GM23338 (cell line): ENCODE results near the gene KLHL12. TPM values are rescaled to one million over a fixed set of nuclear protein-coding genes. Genes with fewer than 3 reads are reported as not detected.

Source experiments
- ATAC-seq: fragments of 200-7000 bp; cut with Tn5 transposase; 3 replicates; pipeline ENCODE4 v1.9.1; 2020
- DNase-seq: peaks from one replicate; pipeline ENCODE4 v3.0.0-alpha.2; 2015; ENCODE audit warnings: low spot score
- H2AFZ ChIP-seq: fragments of 200-600 bp; sonication (generic); 2 replicates; pipeline ENCODE4 v1.8.0; 2016; ENCODE audit warnings: antibody characterized with exemption, mild to moderate bottlenecking, moderate library complexity
- H3F3A ChIP-seq: fragments of 200-600 bp; sonication (generic); replicated peaks from 2 replicates; pipeline ENCODE4 v1.8.0; 2017; ENCODE audit warnings: antibody characterized with exemption, mixed run types, low read depth
- H3K27ac ChIP-seq: fragments of 200-600 bp; sonication (generic); 2 replicates; pipeline ENCODE4 v1.6.1; 2016; ENCODE audit warnings: low read depth
- H3K27me3 ChIP-seq: fragments of 200-600 bp; sonication (generic); 2 replicates; pipeline ENCODE4 v1.8.0; 2016; ENCODE audit warnings: mild to moderate bottlenecking, mixed run types, moderate library complexity; ENCODE audit not compliant: insufficient read depth
- H3K36me3 ChIP-seq: fragments of 200-600 bp; sonication (generic); 2 replicates; pipeline ENCODE4 v1.8.0; 2016; ENCODE audit warnings: mild to moderate bottlenecking; ENCODE audit not compliant: insufficient read depth
- H3K4me1 ChIP-seq: fragments of 200-600 bp; sonication (generic); 2 replicates; pipeline ENCODE4 v1.8.0; 2016; ENCODE audit warnings: mild to moderate bottlenecking, moderate library complexity; ENCODE audit not compliant: insufficient read depth
- H3K4me2 ChIP-seq: fragments of 200-600 bp; sonication (generic); 2 replicates; pipeline ENCODE4 v1.7.1; 2017; ENCODE audit warnings: mixed run types
- H3K4me3 ChIP-seq: fragments of 200-600 bp; sonication (generic); 2 replicates; pipeline ENCODE4 v1.6.1; 2016; ENCODE audit warnings: mixed run types
- H3K79me2 ChIP-seq: fragments of 200-600 bp; sonication (generic); replicated peaks from 2 replicates; pipeline ENCODE4 v1.8.0; 2017; ENCODE audit warnings: mild to moderate bottlenecking; ENCODE audit not compliant: insufficient read depth
- H3K9me2 ChIP-seq: fragments of 200-600 bp; sonication (generic); 2 replicates; pipeline ENCODE4 v1.8.0; 2017; ENCODE audit not compliant: insufficient read depth
- H4K20me1 ChIP-seq: fragments of 200-600 bp; sonication (generic); replicated peaks from 2 replicates; pipeline ENCODE4 v1.8.0; 2017; ENCODE audit warnings: mild to moderate bottlenecking; ENCODE audit not compliant: insufficient read depth
- H3K27ac Mint-ChIP-seq: 2 replicates; pipeline ENCODE4 v1.8.0; 2020; ENCODE audit warnings: inconsistent platforms, mild to moderate bottlenecking, moderate library complexity, mixed read lengths
- H3K27me3 Mint-ChIP-seq: 3 replicates; pipeline ENCODE4 v1.8.0; 2022; ENCODE audit warnings: low read depth, mild to moderate bottlenecking, moderate library complexity, mixed read lengths, inconsistent platforms; ENCODE audit not compliant: insufficient read depth, poor library complexity
- H3K36me3 Mint-ChIP-seq: 3 replicates; pipeline ENCODE4 v1.8.0; 2021; ENCODE audit warnings: low read depth, mild to moderate bottlenecking, inconsistent platforms, moderate library complexity, mixed read lengths
- H3K4me1 Mint-ChIP-seq: 3 replicates; pipeline ENCODE4 v1.8.0; 2020; ENCODE audit warnings: mild to moderate bottlenecking, inconsistent platforms, mixed read lengths
- H3K4me3 Mint-ChIP-seq: 3 replicates; pipeline ENCODE4 v1.8.0; 2021; ENCODE audit warnings: moderate library complexity, mild to moderate bottlenecking, inconsistent platforms, mixed read lengths
- H3K9me3 Mint-ChIP-seq: 3 replicates; pipeline ENCODE4 v1.8.0; 2020; ENCODE audit warnings: moderate library complexity, mild to moderate bottlenecking, inconsistent platforms, mixed read lengths
- CREB1 ChIP-seq: fragments of 250-450 bp; sonication (Bioruptor Pico); IDR thresholded peaks from 2 replicates; pipeline ENCODE4 v1.5.0; 2020; ENCODE audit warnings: low read depth, mild to moderate bottlenecking, moderate library complexity
- EZH2 ChIP-seq: fragments of 200-600 bp; sonication (generic); IDR thresholded peaks from one replicate; pipeline ENCODE4 v1.8.0; 2017; ENCODE audit warnings: antibody characterized with exemption, mild to moderate bottlenecking, low read depth; ENCODE audit not compliant: unreplicated experiment
- EZH2phosphoT487 ChIP-seq: fragments of 200-600 bp; sonication (generic); IDR thresholded peaks from one replicate; pipeline ENCODE4 v1.8.1; 2018; ENCODE audit warnings: antibody characterized with exemption; ENCODE audit not compliant: unreplicated experiment
- JUNB ChIP-seq: IDR thresholded peaks from one replicate; pipeline ENCODE4 v1.6.1; 2016; ENCODE audit warnings: antibody characterized with exemption; ENCODE audit not compliant: unreplicated experiment
- NANOG ChIP-seq: IDR thresholded peaks from 2 replicates; pipeline ENCODE4 v1.6.1; 2016; ENCODE audit warnings: antibody characterized with exemption, borderline replicate concordance
- POLR2AphosphoS5 ChIP-seq: IDR thresholded peaks from 2 replicates; pipeline ENCODE4 v1.6.1; 2016; ENCODE audit warnings: antibody characterized with exemption, low read depth
- REST ChIP-seq: IDR thresholded peaks from one replicate; pipeline ENCODE4 v1.6.1; 2018; ENCODE audit warnings: antibody characterized with exemption; ENCODE audit not compliant: unreplicated experiment
- STAT1 ChIP-seq: IDR thresholded peaks from one replicate; pipeline ENCODE4 v1.6.1; 2016; ENCODE audit warnings: antibody characterized with exemption; ENCODE audit not compliant: unreplicated experiment
- ZNF114 ChIP-seq: fragments of 250-450 bp; sonication (Bioruptor Pico); IDR thresholded peaks from 2 replicates; pipeline ENCODE4 v1.5.0; 2020; ENCODE audit warnings: mild to moderate bottlenecking, moderate library complexity
- ZNF331 ChIP-seq: fragments of 250-450 bp; sonication (Bioruptor Pico); IDR thresholded peaks from 2 replicates; pipeline ENCODE4 v1.5.0; 2020; ENCODE audit warnings: low read depth, mild to moderate bottlenecking, moderate library complexity
- ZNF462 ChIP-seq: fragments of 250-450 bp; sonication (Bioruptor Pico); IDR thresholded peaks from 2 replicates; pipeline ENCODE4 v1.5.0; 2020; ENCODE audit warnings: mild to moderate bottlenecking, moderate library complexity
- polyA plus RNA-seq: library from polyadenylated mRNA; unstranded; fragments of >200 nt; fragmentation: Nextera tagmentation; extraction: Ambion mirVana; gene quantifications from 2 replicates; pipeline ENCODE4 v1.2.1, GENCODE V29; 2016
- total RNA-seq: library from RNA; depleted of rRNA; stranded (reverse); fragments of >200 nt; shearing (Covaris generic); gene quantifications from 2 replicates; pipeline ENCODE4 v1.2.3, GENCODE V29; 2014
- TF ChIP-seq, protein P1 (sequence below): IDR thresholded peaks from 2 replicates; pipeline ENCODE4 v1.6.1; 2016; ENCODE audit warnings: antibody characterized with exemption
- TF ChIP-seq, protein P2 (sequence below), 2 experiments: fragments of 200-600 bp in 1 of 2; sonication (generic) in 1 of 2; conservative IDR thresholded peaks; 2 replicates each; pipeline versions ENCODE4 v1.5.1 to v1.6.1; 2016 to 2017; ENCODE audit warnings: antibody characterized with exemption in 2 of 2, low read depth in 2 of 2, mild to moderate bottlenecking in 2 of 2, moderate library complexity in 1 of 2

KLHL12 gene
- total and polyA plus RNA-seq, 2 experiments from 2014 or later, result 14.6 to 27.5 TPM

DNA sequence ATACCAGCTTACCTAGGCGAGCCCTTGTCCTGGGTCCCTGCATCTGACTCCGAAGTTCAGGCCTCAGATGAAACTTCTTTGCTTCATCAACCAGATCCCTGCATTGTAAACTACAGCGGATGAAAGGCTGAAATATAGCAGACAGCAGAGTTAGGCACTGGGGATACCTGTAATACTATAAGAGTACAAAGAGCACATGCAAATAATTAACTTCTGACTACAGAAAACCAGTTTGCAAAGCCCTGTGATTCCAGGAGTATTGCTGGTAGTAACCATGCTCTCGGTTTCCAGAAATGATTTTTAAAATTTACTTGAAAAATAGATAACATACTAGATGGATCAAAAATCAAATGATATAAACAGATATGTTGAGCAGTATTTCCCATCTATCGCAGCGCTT, 18.0 kb downstream of the KLHL12 start:
- Histone ChIP-seq H3K4me3 (no peak overlapping the region), H3K79me2 (no peaks in the 10 kb centered on the region), H3K36me3 (peaks cover 18% of the 10 kb centered on the region), H3K27ac (no peak overlapping the region), H3F3A (no peaks in the 10 kb centered on the region), H3K4me2 (no peak overlapping the region), H3K9me2 (no peaks in the 10 kb centered on the region), H3K4me1 (no peaks in the 10 kb centered on the region), H4K20me1 (no peaks in the 10 kb centered on the region), H2AFZ (no peak overlapping the region), H3K27me3 (no peaks in the 10 kb centered on the region)
- no peaks in the 10 kb centered on the region for H3K4me1 Mint-ChIP-seq
- no peaks in the 10 kb centered on the region for H3K27me3 Mint-ChIP-seq
- H3K36me3 Mint-ChIP-seq, result peaks cover 23% of the 10 kb centered on the region
- H3K4me3 Mint-ChIP-seq, result no peak overlapping the region
- ATAC-seq (no peak), DNase-seq (no peak)
- no peaks in the 10 kb centered on the region for H3K9me3 Mint-ChIP-seq
- H3K27ac Mint-ChIP-seq, result no peak overlapping the region
- TF ChIP-seq ZNF462 (CRISPR knock-in tag), result no peak
- TF ChIP-seq JUNB, result no peak
- no peak for TF ChIP-seq NANOG
- TF ChIP-seq, protein P1, sequence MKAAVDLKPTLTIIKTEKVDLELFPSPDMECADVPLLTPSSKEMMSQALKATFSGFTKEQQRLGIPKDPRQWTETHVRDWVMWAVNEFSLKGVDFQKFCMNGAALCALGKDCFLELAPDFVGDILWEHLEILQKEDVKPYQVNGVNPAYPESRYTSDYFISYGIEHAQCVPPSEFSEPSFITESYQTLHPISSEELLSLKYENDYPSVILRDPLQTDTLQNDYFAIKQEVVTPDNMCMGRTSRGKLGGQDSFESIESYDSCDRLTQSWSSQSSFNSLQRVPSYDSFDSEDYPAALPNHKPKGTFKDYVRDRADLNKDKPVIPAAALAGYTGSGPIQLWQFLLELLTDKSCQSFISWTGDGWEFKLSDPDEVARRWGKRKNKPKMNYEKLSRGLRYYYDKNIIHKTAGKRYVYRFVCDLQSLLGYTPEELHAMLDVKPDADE, result no peak
- no peak for TF ChIP-seq STAT1
- no peak for TF ChIP-seq REST
- no peak for TF ChIP-seq CREB1 (CRISPR knock-in tag)
- TF ChIP-seq ZNF114 (CRISPR knock-in tag), result no peak
- TF ChIP-seq EZH2phosphoT487, result no peak
- TF ChIP-seq EZH2, result no peak
- TF ChIP-seq POLR2AphosphoS5, result no peak
- TF ChIP-seq ZNF331 (CRISPR knock-in tag), result no peak
- TF ChIP-seq, protein P2, sequence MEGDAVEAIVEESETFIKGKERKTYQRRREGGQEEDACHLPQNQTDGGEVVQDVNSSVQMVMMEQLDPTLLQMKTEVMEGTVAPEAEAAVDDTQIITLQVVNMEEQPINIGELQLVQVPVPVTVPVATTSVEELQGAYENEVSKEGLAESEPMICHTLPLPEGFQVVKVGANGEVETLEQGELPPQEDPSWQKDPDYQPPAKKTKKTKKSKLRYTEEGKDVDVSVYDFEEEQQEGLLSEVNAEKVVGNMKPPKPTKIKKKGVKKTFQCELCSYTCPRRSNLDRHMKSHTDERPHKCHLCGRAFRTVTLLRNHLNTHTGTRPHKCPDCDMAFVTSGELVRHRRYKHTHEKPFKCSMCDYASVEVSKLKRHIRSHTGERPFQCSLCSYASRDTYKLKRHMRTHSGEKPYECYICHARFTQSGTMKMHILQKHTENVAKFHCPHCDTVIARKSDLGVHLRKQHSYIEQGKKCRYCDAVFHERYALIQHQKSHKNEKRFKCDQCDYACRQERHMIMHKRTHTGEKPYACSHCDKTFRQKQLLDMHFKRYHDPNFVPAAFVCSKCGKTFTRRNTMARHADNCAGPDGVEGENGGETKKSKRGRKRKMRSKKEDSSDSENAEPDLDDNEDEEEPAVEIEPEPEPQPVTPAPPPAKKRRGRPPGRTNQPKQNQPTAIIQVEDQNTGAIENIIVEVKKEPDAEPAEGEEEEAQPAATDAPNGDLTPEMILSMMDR (conservative IDR thresholded peaks at IDR 0.05; ENCODE audit: low read depth in 2 of 2), result no peak
